Endometrial microvascular endothelial cells (primary cell): ENCODE results near the gene CRMP1. TPM values are rescaled to one million over a fixed set of nuclear protein-coding genes. Genes with fewer than 3 reads are reported as not detected.

Experiments
- in situ Hi-C: cut with HindIII; loops from 2 replicates; pipeline ENCODE4 v1.10.0; 2017; ENCODE audit warnings: low sequenced_read_pairs, low pct_unique_long_range_greater_than_20kb; ENCODE audit errors: inconsistent ontology term
- total RNA-seq: library from RNA; depleted of rRNA; stranded (reverse); fragments of >200 nt; gene quantifications from one replicate; pipeline ENCODE4 v1.2.3, GENCODE V29; 2015; ENCODE audit errors: inconsistent ontology term

The CRMP1 gene
- total RNA-seq, 1 donor from 2014 or later = 0.09 TPM

DNA sequence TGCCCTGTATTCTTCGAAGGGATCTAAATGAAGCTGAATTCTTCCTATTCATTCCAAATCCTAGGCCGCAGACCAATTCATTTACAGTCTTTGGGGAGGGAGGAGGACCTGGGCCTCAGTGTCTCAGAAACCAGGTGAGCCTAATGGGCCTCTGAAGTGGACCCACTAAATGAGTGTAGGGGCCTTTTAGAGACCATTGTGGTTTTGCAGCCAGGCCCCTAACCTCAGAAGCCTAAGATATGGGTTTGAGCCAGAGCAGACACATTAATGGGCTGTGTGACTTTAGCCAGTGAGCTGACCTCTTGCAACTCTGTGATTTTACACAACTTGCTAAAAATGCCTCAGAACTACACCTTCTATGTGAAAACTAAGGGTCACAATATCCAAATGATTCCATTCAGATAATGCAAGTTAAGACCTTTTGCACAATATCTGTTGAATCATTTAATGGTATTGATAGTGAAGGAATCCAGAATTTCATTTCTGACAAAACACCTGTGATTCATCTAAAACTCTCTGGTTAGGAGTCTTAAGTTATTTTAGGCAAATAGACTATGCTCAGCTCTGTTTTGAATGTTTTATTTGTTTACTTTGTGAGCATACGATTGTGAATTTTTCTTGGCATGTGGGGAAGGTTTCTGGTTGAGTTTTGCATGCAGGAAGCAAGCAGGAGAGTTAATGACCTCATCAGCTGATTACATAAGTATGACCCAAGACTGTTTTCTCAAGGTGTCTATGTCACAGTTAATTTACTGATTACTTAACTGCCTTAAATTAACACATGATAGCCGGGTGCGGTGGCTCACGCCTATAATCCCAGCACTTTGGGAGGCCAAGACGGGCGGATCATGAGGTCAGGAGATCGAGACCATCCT lies 106.8 kb downstream of the CRMP1 start:
- in situ Hi-C loops = no loop called here

DNA sequence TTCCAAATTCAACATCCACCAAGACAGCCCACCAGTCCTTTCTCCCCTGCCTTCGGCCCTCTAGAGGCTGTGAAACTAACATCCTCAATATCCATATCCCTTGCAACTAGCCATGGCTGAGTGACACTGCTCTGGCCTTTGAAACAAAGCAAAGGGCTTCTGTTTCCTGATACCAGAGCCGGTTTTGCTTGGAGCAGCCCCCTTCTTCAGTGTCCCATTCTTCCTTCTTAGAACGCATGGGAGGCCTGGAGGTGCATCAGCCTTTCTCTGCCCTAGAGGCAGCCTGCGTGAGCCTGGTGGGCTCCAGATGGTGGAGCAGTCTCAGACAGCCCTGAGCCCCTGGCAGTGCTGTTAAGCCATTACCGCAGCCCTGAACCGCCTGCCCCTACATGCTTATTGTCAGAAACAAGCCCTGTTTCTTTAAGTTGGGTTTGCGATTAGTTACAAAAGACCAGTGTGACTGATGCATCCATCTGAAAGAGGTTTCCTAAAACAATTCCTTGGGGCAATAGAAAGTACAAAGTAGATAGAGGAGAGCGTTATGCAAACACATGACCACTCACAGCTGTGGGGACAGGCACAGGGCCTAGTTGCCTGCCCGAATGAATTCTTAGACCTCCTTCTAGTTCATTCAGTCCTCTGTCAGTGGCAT lies 107.8 kb downstream of the CRMP1 start:
- in situ Hi-C loops = no loop called here

DNA sequence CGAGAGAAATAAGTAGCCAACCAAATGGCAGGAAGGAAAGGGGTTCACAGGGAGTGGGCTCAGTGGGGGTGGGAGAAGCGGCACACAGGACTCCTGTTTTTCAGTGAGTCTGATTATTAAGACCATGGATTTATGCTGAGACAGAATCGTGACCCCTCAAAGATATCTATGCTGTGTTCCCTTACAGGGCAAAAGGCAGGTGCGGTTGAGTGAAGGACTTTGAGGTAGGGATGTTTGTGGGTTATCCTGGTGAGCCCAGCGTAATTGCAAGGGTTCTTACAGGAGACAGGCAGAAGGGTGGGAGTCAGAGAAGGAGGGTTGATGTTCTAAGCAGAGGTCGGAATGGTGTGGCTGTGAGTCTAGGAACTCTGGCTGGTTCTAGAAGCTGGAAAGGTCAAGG lies 108.9 kb downstream of the CRMP1 start:
- in situ Hi-C loops = no loop called here

DNA sequence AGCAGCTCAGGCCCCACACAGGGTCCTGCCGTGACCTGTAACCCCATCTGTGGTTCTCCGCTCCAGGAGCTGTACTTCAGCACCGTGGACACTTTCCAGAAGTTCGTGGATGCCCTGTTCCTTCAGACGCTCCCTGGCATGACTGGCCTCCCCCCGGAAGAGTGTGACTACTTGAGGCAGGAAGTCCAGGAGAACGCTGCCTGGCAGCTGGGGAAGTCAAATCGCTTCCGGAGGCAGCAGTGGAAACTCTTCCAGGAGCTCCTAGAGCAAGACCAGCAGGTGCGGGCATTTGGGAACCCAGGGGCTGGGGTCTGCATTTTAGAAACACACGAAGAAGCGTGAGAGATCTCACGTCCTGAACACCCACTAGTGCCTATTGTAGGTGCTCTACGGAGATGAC lies 109.4 kb downstream of the CRMP1 start:
- in situ Hi-C loops = no loop called here

DNA sequence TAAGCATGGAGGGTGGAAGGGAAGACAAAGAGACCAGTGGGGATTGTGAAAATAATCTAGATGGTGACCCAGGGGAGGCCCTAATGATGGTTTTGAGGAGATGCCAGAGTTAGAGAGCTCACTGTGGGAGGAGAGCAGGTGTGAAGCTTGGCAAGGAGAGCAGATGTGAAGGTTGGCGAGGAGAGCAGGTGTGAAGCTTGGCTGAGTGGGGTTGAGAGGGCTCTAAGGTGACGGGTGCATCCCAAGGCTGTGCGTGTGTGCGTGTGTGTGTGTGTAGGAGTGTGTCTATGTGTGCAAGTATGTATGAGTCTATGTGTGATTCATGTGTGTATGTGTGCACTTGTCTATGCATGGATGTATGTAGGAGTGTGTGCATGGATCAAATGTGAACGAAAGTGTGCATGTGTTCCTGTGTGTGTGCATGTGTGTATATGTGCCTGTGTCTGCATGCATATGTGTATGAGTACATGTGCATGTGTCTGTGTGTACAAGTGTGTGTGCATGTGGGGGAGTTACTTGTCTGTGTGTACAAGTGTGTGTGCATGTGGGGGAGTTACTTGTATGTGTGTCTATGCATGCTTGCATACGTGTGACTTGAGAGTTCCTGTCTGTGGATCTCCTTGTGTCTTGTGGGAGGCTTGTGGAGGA lies 109.9 kb downstream of the CRMP1 start:
- in situ Hi-C loops = no loop called here

DNA sequence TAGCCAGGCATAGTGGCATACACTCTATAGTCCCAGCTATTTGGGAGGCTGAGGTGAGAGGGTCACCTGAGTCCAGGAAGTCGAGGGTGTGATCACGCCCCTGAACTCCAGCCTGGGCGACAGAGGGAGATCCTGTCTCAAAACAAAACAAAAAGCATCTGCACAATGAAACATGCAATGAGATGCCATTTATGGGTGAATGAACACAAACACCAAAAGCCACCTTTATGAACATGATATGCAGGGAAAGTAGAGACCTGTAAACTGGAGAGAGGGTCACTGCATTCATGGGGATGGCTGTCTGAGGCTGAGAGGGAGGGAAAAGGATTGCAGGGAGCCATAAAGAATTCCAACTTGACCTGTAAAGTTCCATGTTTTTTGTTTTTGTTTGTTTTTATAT lies 111.2 kb downstream of the CRMP1 start:
- in situ Hi-C loops = no loop called here

DNA sequence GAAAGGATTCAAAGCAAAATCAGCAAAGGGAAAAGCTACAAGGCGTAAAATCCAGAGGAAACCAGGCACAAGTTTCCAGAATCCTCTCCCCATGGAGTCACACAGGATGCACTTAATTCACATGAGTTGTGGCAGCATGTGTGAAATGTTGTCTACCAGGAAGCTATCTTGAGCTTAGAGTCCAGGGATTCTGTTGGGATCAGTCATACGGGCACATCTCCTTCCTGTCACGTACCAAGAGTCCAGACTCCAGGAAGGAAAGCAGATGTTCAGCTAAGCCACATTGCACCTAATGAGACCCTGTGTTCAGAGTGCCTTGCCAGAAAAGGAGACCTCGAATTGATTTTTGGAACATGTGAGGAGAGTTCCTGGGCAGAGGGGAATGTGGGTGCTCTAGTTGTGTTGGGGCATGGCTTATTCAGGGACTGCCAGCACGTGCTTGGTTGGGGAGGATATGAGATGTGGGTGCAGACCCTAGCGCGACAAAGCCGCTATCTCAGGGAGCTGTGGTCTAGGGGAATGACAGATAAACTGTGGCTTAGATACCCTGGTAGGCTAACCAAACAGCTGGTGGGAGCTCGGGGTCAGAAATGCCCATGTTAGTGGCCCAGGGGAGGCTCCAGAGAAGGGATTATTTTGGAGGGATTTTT lies 111.9 kb downstream of the CRMP1 start:
- in situ Hi-C loops = no loop called here

DNA sequence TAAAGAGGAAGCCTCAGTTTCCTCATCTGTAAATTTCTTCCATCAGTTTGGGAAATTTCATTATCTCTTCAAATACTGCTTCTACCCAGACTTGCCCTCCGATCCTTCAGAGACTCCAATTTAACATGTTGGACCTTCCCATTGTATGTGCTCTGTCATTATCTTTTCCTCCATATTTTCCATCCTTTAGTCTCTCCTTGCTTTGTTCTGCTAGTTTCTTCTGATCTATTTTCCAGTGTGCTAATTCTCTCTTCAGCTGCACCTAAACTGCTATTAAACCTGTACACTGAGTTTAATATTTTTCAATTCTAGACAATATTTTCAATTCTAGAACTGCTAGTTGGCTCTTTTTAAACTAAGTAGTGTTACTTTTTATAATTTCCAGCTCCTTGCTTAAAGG lies 116.4 kb downstream of the CRMP1 start:
- in situ Hi-C loops = no loop called here

DNA sequence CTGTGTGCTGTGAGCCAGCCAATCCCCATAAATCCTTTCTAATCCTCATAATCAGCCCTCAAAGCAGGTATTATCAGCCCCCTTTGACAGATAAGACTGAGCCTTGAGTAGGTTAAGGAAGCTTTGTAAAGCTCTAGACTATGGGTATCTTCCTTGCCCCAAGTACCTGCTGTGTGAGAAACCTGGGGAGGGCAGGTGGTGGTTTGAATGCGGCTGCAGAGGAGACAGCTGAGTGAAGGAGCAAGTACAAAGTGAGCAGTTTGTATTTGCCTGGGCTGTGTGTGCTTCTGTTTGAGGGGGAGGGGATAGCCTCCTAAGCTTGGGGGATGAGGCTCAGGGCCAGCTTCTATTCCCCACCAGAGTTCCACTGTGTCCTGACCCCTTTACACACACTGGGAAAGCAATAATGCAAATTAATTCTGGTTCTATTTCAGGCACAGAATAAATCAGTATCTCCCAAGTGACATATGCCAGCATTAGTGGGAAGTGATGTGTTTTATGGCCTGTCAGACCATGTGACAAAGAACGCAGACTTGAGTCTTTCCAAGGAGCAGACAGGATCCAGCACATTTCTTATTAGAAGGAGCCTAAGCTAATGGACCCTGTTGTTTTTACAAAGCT lies 118.4 kb downstream of the CRMP1 start:
- in situ Hi-C loops = no loop called here

DNA sequence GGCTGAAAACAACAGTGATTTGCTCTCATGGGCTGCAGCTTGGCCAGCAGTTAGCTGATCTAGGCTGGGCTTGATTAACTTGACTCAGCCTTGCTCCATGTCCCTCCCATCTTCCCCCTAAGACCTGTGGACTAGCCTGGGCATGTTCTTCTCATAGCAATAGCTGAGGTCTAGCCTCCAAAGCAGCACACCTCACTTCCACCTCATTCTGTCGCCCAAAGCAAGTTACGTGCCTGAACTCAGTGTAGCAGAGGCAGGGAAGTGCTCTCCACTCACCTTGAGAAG lies 119.7 kb downstream of the CRMP1 start:
- in situ Hi-C loops = no loop called here

DNA sequence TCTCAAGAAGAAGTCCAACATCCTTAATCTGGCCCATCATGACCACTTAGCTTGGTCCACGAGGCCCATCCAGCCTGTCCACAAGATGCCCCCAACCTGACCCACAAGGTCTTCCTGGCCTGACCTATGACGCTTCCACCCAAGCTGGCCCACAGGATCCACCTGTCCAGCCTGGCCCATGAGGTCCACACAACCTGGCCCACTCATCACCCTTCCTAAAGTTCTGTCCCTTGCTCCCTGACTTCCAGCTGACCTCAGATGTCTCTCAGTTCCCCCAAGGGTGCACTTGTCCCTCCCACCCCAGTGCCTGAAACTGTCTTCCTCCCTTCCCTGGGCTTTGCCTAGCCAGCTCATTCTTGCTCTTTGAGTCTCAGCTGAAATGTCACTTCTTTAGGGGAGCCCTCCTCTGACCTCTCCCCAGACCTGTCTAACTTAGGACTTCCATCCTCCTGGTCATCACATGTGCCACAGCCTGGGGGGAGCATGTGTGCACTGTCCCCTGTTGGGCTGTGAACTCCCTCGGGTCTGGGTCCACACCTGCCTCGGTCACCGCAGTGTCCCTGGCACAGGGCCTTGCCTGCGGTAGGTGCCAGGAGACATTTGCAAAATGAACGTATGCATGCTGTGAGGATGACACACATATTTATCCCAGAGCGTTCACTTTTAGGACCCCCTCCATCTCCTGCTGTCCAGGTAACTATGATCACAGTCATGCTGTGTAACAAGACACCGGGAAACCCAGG lies 120.2 kb downstream of the CRMP1 start:
- in situ Hi-C loops = no loop called here

Other genes with a start within 250 kb of the CRMP1 start
- gene EVC2, start 184.5 kb downstream of the CRMP1 start, total RNA-seq = 4.0 TPM
- gene EVC, start 181.9 kb downstream of the CRMP1 start, total RNA-seq = 8.7 TPM
- not detected for gene C4orf50, start 125.3 kb upstream of the CRMP1 start, total RNA-seq